ENCODE data around the gene RBM11.

Gene RBM11

GRCh38 chr21:14263879-14264278, 47.9 kb downstream of the RBM11 start:
- H2AFZ ChIP-seq (ENCODE audit: low read depth, low read length, severe bottlenecking) = no peak overlapping the region
- H4K20me1 ChIP-seq (ENCODE audit: low read depth, low read length) = no peaks in the 10 kb centered on the region
- H3K27me3 ChIP-seq (ENCODE audit: low read length) = no peaks in the 10 kb centered on the region
- no peaks in the 10 kb centered on the region for H3K9me2 ChIP-seq (replicated peaks; ENCODE audit: insufficient read depth, low read length)
- no peaks in the 10 kb centered on the region for H3K9me3 ChIP-seq (ENCODE audit: insufficient read depth, low read length)
- no peak overlapping the region for H3K27ac ChIP-seq (ENCODE audit: low read depth, low read length)
- no peak overlapping the region for H3K4me3 ChIP-seq (ENCODE audit: insufficient read depth, low read length, poor library complexity, severe bottlenecking)
- H3K36me3 ChIP-seq (ENCODE audit: low read length) = no peaks in the 10 kb centered on the region; the same call in 1 of the 2 replicates
- H3K4me2 ChIP-seq (ENCODE audit: low read depth, low read length, poor library complexity, severe bottlenecking) = no peak overlapping the region
- H3F3A ChIP-seq (ENCODE audit: insufficient read depth) = no peaks in the 10 kb centered on the region
- no peaks in the 10 kb centered on the region for H3K79me2 ChIP-seq (ENCODE audit: insufficient read depth, low read length)
- TF ChIP-seq EZH2phosphoT487 (conservative IDR thresholded peaks at IDR 0.05; ENCODE audit: low read length) = no peak
- no peak for TF ChIP-seq CTCF (IDR thresholded peaks at IDR 0.05; ENCODE audit: insufficient read depth, low read length, poor library complexity, severe bottlenecking)
- no peak overlapping the region for H3K9ac ChIP-seq (ENCODE audit: low read length)

GRCh38 chr21:14265023-14265422, 49.1 kb downstream of the RBM11 start:
- Histone ChIP-seq H3K9me3 (ENCODE audit: insufficient read depth, low read length) (no peaks in the 10 kb centered on the region), H3K9me2 (replicated peaks; ENCODE audit: insufficient read depth, low read length) (no peaks in the 10 kb centered on the region), H2AFZ (ENCODE audit: low read depth, low read length, severe bottlenecking) (no peak overlapping the region), H3K79me2 (ENCODE audit: insufficient read depth, low read length) (no peaks in the 10 kb centered on the region), H3K9ac (ENCODE audit: low read length) (no peak overlapping the region), H3K27ac (ENCODE audit: low read depth, low read length) (no peak overlapping the region), H3K4me2 (ENCODE audit: low read depth, low read length, poor library complexity, severe bottlenecking) (no peak overlapping the region), H3K4me3 (ENCODE audit: insufficient read depth, low read length, poor library complexity, severe bottlenecking) (no peak overlapping the region), H3K36me3 (ENCODE audit: low read length) (no peaks in the 10 kb centered on the region; the same call in 1 of the 2 replicates), H3K27me3 (ENCODE audit: low read length) (no peaks in the 10 kb centered on the region), H4K20me1 (ENCODE audit: low read depth, low read length) (no peaks in the 10 kb centered on the region), H3F3A (ENCODE audit: insufficient read depth) (no peaks in the 10 kb centered on the region)
- TF ChIP-seq CTCF (IDR thresholded peaks at IDR 0.05; ENCODE audit: insufficient read depth, low read length, poor library complexity, severe bottlenecking) (no peak), EZH2phosphoT487 (conservative IDR thresholded peaks at IDR 0.05; ENCODE audit: low read length) (no peak)

GRCh38 chr21:14267076-14267475, 51.1 kb downstream of the RBM11 start:
- no peak overlapping the region for H3K4me2 ChIP-seq (ENCODE audit: low read depth, low read length, poor library complexity, severe bottlenecking)
- H2AFZ ChIP-seq (ENCODE audit: low read depth, low read length, severe bottlenecking) = no peak overlapping the region
- no peak overlapping the region for H3K27ac ChIP-seq (ENCODE audit: low read depth, low read length)
- H3K9ac ChIP-seq (ENCODE audit: low read length) = no peak overlapping the region
- no peak for TF ChIP-seq EZH2phosphoT487 (conservative IDR thresholded peaks at IDR 0.05; ENCODE audit: low read length)
- TF ChIP-seq CTCF (IDR thresholded peaks at IDR 0.05; ENCODE audit: insufficient read depth, low read length, poor library complexity, severe bottlenecking) = no peak
- H3K4me3 ChIP-seq (ENCODE audit: insufficient read depth, low read length, poor library complexity, severe bottlenecking) = no peak overlapping the region
- no peaks in the 10 kb centered on the region for H3K9me3 ChIP-seq (ENCODE audit: insufficient read depth, low read length)
- no peaks in the 10 kb centered on the region for H3F3A ChIP-seq (ENCODE audit: insufficient read depth)
- no peaks in the 10 kb centered on the region for H4K20me1 ChIP-seq (ENCODE audit: low read depth, low read length)
- H3K36me3 ChIP-seq (ENCODE audit: low read length) = no peaks in the 10 kb centered on the region; the same call in 1 of the 2 replicates
- H3K9me2 ChIP-seq (replicated peaks; ENCODE audit: insufficient read depth, low read length) = no peaks in the 10 kb centered on the region
- H3K79me2 ChIP-seq (ENCODE audit: insufficient read depth, low read length) = no peaks in the 10 kb centered on the region
- no peaks in the 10 kb centered on the region for H3K27me3 ChIP-seq (ENCODE audit: low read length)

Measured in SU-DHL-6 (cell line).